Measurements from ENCODE around the gene DNAH11. TPM values are rescaled to one million over a fixed set of nuclear protein-coding genes. Genes with fewer than 3 reads are reported as not detected.

DNAH11 gene
- total and polyA plus RNA-seq, 4 donors = 1.8 to 24.7 (median 8.1) TPM

DNA sequence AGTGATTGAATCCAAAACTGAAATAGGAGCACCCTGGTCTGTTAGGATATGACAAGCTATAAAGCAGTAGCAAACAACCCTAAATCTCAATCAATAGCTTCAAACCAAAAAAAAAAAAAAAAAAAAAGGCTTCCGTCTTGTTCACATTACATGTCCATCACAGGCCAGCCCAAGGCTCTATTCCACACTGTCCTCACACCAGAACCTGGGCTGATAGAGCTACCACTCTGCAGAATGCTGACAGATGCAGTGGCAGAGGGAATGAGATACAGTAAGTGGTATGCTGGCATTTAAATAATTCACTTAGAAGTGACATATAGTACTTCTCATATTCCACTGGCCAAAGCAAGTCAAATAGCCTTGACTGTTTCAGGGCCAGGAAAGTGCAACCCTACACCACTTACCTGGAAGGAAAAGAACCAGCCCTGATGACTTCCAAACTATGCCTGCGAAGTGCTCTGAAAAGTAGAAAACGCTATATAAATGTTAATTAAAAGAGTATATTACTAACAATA lies 397.1 kb downstream of the DNAH11 start:
- Histone ChIP-seq H3K9ac (ENCODE audit: insufficient read depth in 1 of 2, low read length in 2 of 2) (no peak overlapping the region), H3K27ac (ENCODE audit: low read depth in 1 of 2, low read length in 1 of 2) (peak overlapping the region in 1 of 2 donors; percentile 47), H3K27me3 (ENCODE audit: control insufficient read depth in 3 of 3, insufficient read depth in 3 of 3, low read length in 2 of 3) (no peaks in the 10 kb centered on the region), H3K4me1 (ENCODE audit: control insufficient read depth in 5 of 5, insufficient read depth in 5 of 5, low read length in 5 of 5) (peaks cover 0 to 32% (median 8%) of the 10 kb centered on the region in 5 donors), H3K9me3 (ENCODE audit: control insufficient read depth in 4 of 4, insufficient read depth in 3 of 4, low read length in 3 of 4) (no peaks in the 10 kb centered on the region), H3K36me3 (ENCODE audit: control insufficient read depth in 4 of 4, insufficient read depth in 4 of 4, low read length in 4 of 4) (peaks cover 0 to 13% (median 1%) of the 10 kb centered on the region in 4 donors), H3K4me3 (no peak overlapping the region)
- WGBS, 2 donors = 85 to 94% methylated on average over 3 of the region's 3 CpGs
- DNase-seq (no peak), ATAC-seq (ENCODE audit: insufficient read depth, low FRiP score) (no peak)
- no peak for TF ChIP-seq CTCF (IDR thresholded peaks at IDR 0.05; ENCODE audit: control extremely low read depth, extremely low read depth)

GRCh38 chr7:21941611-21942141 lies 398.8 kb downstream of the DNAH11 start:
- no peak for TF ChIP-seq CTCF (IDR thresholded peaks at IDR 0.05; ENCODE audit: control extremely low read depth, extremely low read depth)
- peaks cover 0 to 39% (median 11%) of the 10 kb centered on the region in 5 donors for H3K4me1 ChIP-seq (ENCODE audit: control insufficient read depth in 5 of 5, insufficient read depth in 5 of 5, low read length in 5 of 5)
- WGBS, 2 donors = 20 to 52% methylated on average over 3 of the region's 3 CpGs
- H3K9me3 ChIP-seq (ENCODE audit: control insufficient read depth in 4 of 4, insufficient read depth in 3 of 4, low read length in 3 of 4) = no peaks in the 10 kb centered on the region
- DNase-seq (no peak), ATAC-seq (ENCODE audit: insufficient read depth, low FRiP score) (no peak)
- peak overlapping the region; percentile 43 to 64 for H3K27ac ChIP-seq (ENCODE audit: low read depth in 1 of 2, low read length in 1 of 2)
- H3K9ac ChIP-seq (ENCODE audit: insufficient read depth in 1 of 2, low read length in 2 of 2) = no peak overlapping the region
- H3K36me3 ChIP-seq (ENCODE audit: control insufficient read depth in 4 of 4, insufficient read depth in 4 of 4, low read length in 4 of 4) = peaks cover 0 to 11% (median under 1%) of the 10 kb centered on the region in 4 donors
- H3K4me3 ChIP-seq = no peak overlapping the region
- H3K27me3 ChIP-seq (ENCODE audit: control insufficient read depth in 3 of 3, insufficient read depth in 3 of 3, low read length in 2 of 3) = no peaks in the 10 kb centered on the region

DNA sequence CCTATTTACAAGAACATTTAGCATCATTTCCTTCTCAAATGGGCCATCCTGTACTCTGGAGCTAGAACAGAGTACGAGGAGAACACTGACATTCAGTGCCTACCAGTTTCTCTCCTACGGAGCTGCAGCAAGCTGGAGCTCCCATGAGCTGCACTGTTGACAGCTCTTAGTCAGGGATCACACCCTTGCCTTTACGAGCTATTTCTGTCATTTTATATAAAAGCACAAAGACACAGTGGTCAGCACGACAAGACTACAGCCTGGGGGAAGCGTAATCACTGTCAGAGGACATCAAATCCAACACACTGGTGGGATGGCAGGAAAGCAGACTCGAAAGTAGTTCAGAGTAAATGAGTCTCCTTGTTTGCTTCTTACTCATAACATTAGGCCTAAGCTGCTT lies 400.1 kb downstream of the DNAH11 start:
- Histone ChIP-seq H3K4me1 (ENCODE audit: control insufficient read depth in 5 of 5, insufficient read depth in 5 of 5, low read length in 5 of 5) (peaks cover 0 to 39% (median 11%) of the 10 kb centered on the region in 5 donors), H3K9ac (ENCODE audit: insufficient read depth in 1 of 2, low read length in 2 of 2) (no peak overlapping the region), H3K36me3 (ENCODE audit: control insufficient read depth in 4 of 4, insufficient read depth in 4 of 4, low read length in 4 of 4) (no peaks in the 10 kb centered on the region), H3K4me3 (no peak overlapping the region), H3K27ac (ENCODE audit: low read depth in 1 of 2, low read length in 1 of 2) (peak overlapping the region in 1 of 2 donors; percentile 62), H3K27me3 (ENCODE audit: control insufficient read depth in 3 of 3, insufficient read depth in 3 of 3, low read length in 2 of 3) (no peaks in the 10 kb centered on the region), H3K9me3 (ENCODE audit: control insufficient read depth in 4 of 4, insufficient read depth in 3 of 4, low read length in 3 of 4) (no peaks in the 10 kb centered on the region)
- DNase-seq = no peak
- no peak for ATAC-seq (ENCODE audit: insufficient read depth, low FRiP score)
- TF ChIP-seq CTCF (IDR thresholded peaks at IDR 0.05; ENCODE audit: control extremely low read depth, extremely low read depth) = no peak
- WGBS, 2 donors = 80 to 82% methylated on average over 6 of the region's 6 CpGs

Data from lung (tissue), 12 donors.